GM23338 (cell line): Measurements from ENCODE around the gene GUCY1A1.

Source experiments
- CREB1 ChIP-seq: fragments of 250-450 bp; sonication (Bioruptor Pico); IDR thresholded peaks from 2 replicates; pipeline ENCODE4 v1.5.0; 2020; ENCODE audit warnings: low read depth, mild to moderate bottlenecking, moderate library complexity
- EZH2 ChIP-seq: fragments of 200-600 bp; sonication (generic); IDR thresholded peaks from one replicate; pipeline ENCODE4 v1.8.0; 2017; ENCODE audit warnings: antibody characterized with exemption, mild to moderate bottlenecking, low read depth; ENCODE audit not compliant: unreplicated experiment
- EZH2phosphoT487 ChIP-seq: fragments of 200-600 bp; sonication (generic); IDR thresholded peaks from one replicate; pipeline ENCODE4 v1.8.1; 2018; ENCODE audit warnings: antibody characterized with exemption; ENCODE audit not compliant: unreplicated experiment
- JUNB ChIP-seq: IDR thresholded peaks from one replicate; pipeline ENCODE4 v1.6.1; 2016; ENCODE audit warnings: antibody characterized with exemption; ENCODE audit not compliant: unreplicated experiment
- NANOG ChIP-seq: IDR thresholded peaks from 2 replicates; pipeline ENCODE4 v1.6.1; 2016; ENCODE audit warnings: antibody characterized with exemption, borderline replicate concordance
- POLR2AphosphoS5 ChIP-seq: IDR thresholded peaks from 2 replicates; pipeline ENCODE4 v1.6.1; 2016; ENCODE audit warnings: antibody characterized with exemption, low read depth
- ZNF114 ChIP-seq: fragments of 250-450 bp; sonication (Bioruptor Pico); IDR thresholded peaks from 2 replicates; pipeline ENCODE4 v1.5.0; 2020; ENCODE audit warnings: mild to moderate bottlenecking, moderate library complexity
- TF ChIP-seq, protein P1 (sequence below), 2 experiments: fragments of 200-600 bp in 1 of 2; sonication (generic) in 1 of 2; conservative IDR thresholded peaks; 2 replicates each; pipeline versions ENCODE4 v1.5.1 to v1.6.1; 2016 to 2017; ENCODE audit warnings: antibody characterized with exemption in 2 of 2, low read depth in 2 of 2, mild to moderate bottlenecking in 2 of 2, moderate library complexity in 1 of 2
- TF ChIP-seq, protein P2 (sequence below): IDR thresholded peaks from one replicate; pipeline ENCODE4 v1.6.1; 2018; ENCODE audit warnings: antibody characterized with exemption; ENCODE audit not compliant: unreplicated experiment

DNA sequence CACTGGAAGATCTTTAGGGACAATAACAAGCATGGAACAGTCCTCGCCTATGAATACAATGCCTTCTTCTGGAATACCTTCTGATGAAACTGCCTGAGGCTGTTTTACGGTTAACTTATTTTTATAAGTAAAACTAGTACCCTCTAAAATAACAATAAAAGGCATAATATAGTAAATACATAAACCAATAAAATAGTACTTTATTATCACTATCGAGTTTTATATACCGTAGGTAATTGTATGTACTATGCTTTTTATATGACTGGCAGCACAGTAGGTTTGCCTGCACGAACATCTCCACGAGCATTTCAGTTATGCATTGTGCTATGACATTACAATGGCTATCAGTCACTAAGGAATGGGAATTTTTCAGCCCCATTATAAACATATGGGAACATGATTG, 8.0 kb downstream of the GUCY1A1 start:
- TF ChIP-seq, protein P1, sequence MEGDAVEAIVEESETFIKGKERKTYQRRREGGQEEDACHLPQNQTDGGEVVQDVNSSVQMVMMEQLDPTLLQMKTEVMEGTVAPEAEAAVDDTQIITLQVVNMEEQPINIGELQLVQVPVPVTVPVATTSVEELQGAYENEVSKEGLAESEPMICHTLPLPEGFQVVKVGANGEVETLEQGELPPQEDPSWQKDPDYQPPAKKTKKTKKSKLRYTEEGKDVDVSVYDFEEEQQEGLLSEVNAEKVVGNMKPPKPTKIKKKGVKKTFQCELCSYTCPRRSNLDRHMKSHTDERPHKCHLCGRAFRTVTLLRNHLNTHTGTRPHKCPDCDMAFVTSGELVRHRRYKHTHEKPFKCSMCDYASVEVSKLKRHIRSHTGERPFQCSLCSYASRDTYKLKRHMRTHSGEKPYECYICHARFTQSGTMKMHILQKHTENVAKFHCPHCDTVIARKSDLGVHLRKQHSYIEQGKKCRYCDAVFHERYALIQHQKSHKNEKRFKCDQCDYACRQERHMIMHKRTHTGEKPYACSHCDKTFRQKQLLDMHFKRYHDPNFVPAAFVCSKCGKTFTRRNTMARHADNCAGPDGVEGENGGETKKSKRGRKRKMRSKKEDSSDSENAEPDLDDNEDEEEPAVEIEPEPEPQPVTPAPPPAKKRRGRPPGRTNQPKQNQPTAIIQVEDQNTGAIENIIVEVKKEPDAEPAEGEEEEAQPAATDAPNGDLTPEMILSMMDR (conservative IDR thresholded peaks at IDR 0.05; ENCODE audit: low read depth in 2 of 2), result no peak
- TF ChIP-seq JUNB (no peak), POLR2AphosphoS5 (no peak), CREB1 (CRISPR knock-in tag) (no peak), EZH2 (no peak), EZH2phosphoT487 (no peak), NANOG (no peak), ZNF114 (no peak)
- TF ChIP-seq, protein P2, sequence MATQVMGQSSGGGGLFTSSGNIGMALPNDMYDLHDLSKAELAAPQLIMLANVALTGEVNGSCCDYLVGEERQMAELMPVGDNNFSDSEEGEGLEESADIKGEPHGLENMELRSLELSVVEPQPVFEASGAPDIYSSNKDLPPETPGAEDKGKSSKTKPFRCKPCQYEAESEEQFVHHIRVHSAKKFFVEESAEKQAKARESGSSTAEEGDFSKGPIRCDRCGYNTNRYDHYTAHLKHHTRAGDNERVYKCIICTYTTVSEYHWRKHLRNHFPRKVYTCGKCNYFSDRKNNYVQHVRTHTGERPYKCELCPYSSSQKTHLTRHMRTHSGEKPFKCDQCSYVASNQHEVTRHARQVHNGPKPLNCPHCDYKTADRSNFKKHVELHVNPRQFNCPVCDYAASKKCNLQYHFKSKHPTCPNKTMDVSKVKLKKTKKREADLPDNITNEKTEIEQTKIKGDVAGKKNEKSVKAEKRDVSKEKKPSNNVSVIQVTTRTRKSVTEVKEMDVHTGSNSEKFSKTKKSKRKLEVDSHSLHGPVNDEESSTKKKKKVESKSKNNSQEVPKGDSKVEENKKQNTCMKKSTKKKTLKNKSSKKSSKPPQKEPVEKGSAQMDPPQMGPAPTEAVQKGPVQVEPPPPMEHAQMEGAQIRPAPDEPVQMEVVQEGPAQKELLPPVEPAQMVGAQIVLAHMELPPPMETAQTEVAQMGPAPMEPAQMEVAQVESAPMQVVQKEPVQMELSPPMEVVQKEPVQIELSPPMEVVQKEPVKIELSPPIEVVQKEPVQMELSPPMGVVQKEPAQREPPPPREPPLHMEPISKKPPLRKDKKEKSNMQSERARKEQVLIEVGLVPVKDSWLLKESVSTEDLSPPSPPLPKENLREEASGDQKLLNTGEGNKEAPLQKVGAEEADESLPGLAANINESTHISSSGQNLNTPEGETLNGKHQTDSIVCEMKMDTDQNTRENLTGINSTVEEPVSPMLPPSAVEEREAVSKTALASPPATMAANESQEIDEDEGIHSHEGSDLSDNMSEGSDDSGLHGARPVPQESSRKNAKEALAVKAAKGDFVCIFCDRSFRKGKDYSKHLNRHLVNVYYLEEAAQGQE, result no peak
